ENCODE results near the gene CYP26C1. TPM values are rescaled to one million over a fixed set of nuclear protein-coding genes. Genes with fewer than 3 reads are reported as not detected.

The CYP26C1 gene
- total RNA-seq, 2 donors from 2014 or later = not detected

GRCh38 chr10:93039110-93039509 is 21.5 kb upstream of the CYP26C1 start:
- H3K4me1 ChIP-seq = no peaks in the 10 kb centered on the region
- TF ChIP-seq CTCF (IDR thresholded peaks at IDR 0.05) = no peak
- H3K36me3 ChIP-seq = no peaks in the 10 kb centered on the region
- H3K27me3 ChIP-seq = no peaks in the 10 kb centered on the region
- H3K9me3 ChIP-seq = no peaks in the 10 kb centered on the region
- DNase-seq = no peak
- no peak overlapping the region for H3K4me3 ChIP-seq
- intact Hi-C loops (cut with DNase I) = no loop called here
- no peak overlapping the region for H3K27ac ChIP-seq
- H3K9ac ChIP-seq (ENCODE audit: low read depth in 2 of 2, low read length in 2 of 2) = no peak overlapping the region

- TF ChIP-seq CTCF (IDR thresholded peaks at IDR 0.05) = peak; percentile 22
- no peak for DNase-seq
- Histone ChIP-seq H3K4me1 (no peaks in the 10 kb centered on the region), H3K9ac (ENCODE audit: low read depth in 2 of 2, low read length in 2 of 2) (no peak overlapping the region), H3K9me3 (no peaks in the 10 kb centered on the region), H3K27me3 (no peaks in the 10 kb centered on the region), H3K4me3 (no peak overlapping the region), H3K36me3 (no peaks in the 10 kb centered on the region), H3K27ac (no peak overlapping the region)
- intact Hi-C loops (cut with DNase I) = loop anchor here (5.0 kb wide), 1 partner anchor 32 kb away; no protein-coding TSS in a partner anchor
These were observed 20.9 kb upstream of the CYP26C1 start for GRCh38 chr10:93039721-93040120.

- intact Hi-C loops (cut with DNase I) = no loop called here
- no peak overlapping the region for H3K9ac ChIP-seq (ENCODE audit: low read depth in 2 of 2, low read length in 2 of 2)
- no peak for TF ChIP-seq CTCF (IDR thresholded peaks at IDR 0.05)
- H3K9me3 ChIP-seq = no peaks in the 10 kb centered on the region
- H3K27ac ChIP-seq = no peak overlapping the region
- H3K4me1 ChIP-seq = no peaks in the 10 kb centered on the region
- no peak overlapping the region for H3K4me3 ChIP-seq
- H3K36me3 ChIP-seq = no peaks in the 10 kb centered on the region
- DNase-seq = no peak
- H3K27me3 ChIP-seq = peaks cover 3% of the 10 kb centered on the region
These were observed 6.1 kb upstream of the CYP26C1 start for GRCh38 chr10:93054486-93054885.

- no peak overlapping the region for H3K27ac ChIP-seq
- TF ChIP-seq CTCF (IDR thresholded peaks at IDR 0.05) = no peak
- peaks cover 8% of the 10 kb centered on the region for H3K4me1 ChIP-seq
- no peak for DNase-seq
- intact Hi-C loops (cut with DNase I) = no loop called here
- no peak overlapping the region for H3K9ac ChIP-seq (ENCODE audit: low read depth in 2 of 2, low read length in 2 of 2)
- no peaks in the 10 kb centered on the region for H3K9me3 ChIP-seq
- no peaks in the 10 kb centered on the region for H3K36me3 ChIP-seq
- no peak overlapping the region for H3K4me3 ChIP-seq
- peaks cover 28% of the 10 kb centered on the region for H3K27me3 ChIP-seq
These were observed 2.5 kb upstream of the CYP26C1 start for GRCh38 chr10:93058139-93058538.

- peaks cover 57% of the 10 kb centered on the region for H3K27me3 ChIP-seq
- intact Hi-C loops (cut with DNase I) = no loop called here
- no peak for TF ChIP-seq CTCF (IDR thresholded peaks at IDR 0.05)
These were observed 442 bp downstream of the CYP26C1 start for GRCh38 chr10:93060887-93061593.

More at GRCh38 chr10:93060887-93061593, 442 bp downstream of the CYP26C1 start:
- Histone ChIP-seq H3K27ac (no peak overlapping the region), H3K4me3 (no peak overlapping the region), H3K9me3 (no peaks in the 10 kb centered on the region), H3K9ac (ENCODE audit: low read depth in 2 of 2, low read length in 2 of 2) (no peak overlapping the region), H3K4me1 (peaks cover 8% of the 10 kb centered on the region), H3K36me3 (no peaks in the 10 kb centered on the region)
- no peak for DNase-seq

Data from colonic mucosa (tissue), 4 donors.